Ectodermal cell (in vitro differentiated cells): Measurements from ENCODE around the gene FCN1.

Source experiments
- H3K27ac ChIP-seq: 2 replicates; pipeline ENCODE4 v1.7.0; 2013; ENCODE audit warnings: mild to moderate bottlenecking, low read depth, low read length; ENCODE audit not compliant: insufficient read depth, poor library complexity, severe bottlenecking
- H3K27me3 ChIP-seq: 2 replicates; pipeline ENCODE4 v1.7.0; 2013; ENCODE audit warnings: mild to moderate bottlenecking, low read length; ENCODE audit not compliant: insufficient read depth, control insufficient read depth, poor library complexity, severe bottlenecking
- H3K36me3 ChIP-seq: one replicate; pipeline ENCODE4 v1.7.0; 2013; ENCODE audit warnings: low read length; ENCODE audit not compliant: control insufficient read depth, insufficient read depth
- H3K4me1 ChIP-seq: one replicate; pipeline ENCODE4 v1.7.0; 2013; ENCODE audit warnings: low read length; ENCODE audit not compliant: control insufficient read depth, insufficient read depth
- H3K4me3 ChIP-seq: 2 replicates; pipeline ENCODE4 v1.7.0; 2013; ENCODE audit warnings: low read depth, low read length, control low read depth; ENCODE audit not compliant: insufficient read depth
- H3K9me3 ChIP-seq: 2 replicates; pipeline ENCODE4 v1.7.0; 2013; ENCODE audit warnings: mild to moderate bottlenecking, low read length, moderate library complexity; ENCODE audit not compliant: control insufficient read depth
- WGBS, 2 experiments: methylation state at CpG; one replicate each; pipeline ENCODE4 v1.1.7; 2013; ENCODE audit warnings: missing lambda C conversion rate in 2 of 2; 5-methylcytosine and 5-hydroxymethylcytosine counted together

FCN1 gene

DNA sequence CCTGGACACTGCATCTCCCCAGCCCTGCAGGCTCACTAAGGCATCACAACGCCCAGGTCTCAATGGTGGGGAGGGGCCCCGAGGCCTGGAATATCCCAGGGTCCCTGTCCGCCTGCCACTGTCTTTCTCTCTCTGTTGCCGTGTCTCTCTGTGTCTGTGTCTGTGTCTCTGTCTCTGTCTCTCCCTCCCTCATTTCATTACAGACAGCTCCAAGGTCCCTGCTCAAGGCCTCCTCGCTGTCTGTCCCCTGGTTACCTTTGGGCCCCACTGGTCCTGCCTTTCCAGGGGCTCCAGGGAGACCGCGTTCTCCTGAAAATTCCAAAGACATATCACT, 3.2 kb downstream of the FCN1 start:
- H3K9me3 ChIP-seq, result no peaks in the 10 kb centered on the region
- H3K36me3 ChIP-seq, result no peaks in the 10 kb centered on the region
- no peaks in the 10 kb centered on the region for H3K27me3 ChIP-seq
- WGBS, 2 experiments, result 72 to 77% methylated on average over 7 of the region's 7 CpGs
- no peak overlapping the region for H3K27ac ChIP-seq
- no peak overlapping the region for H3K4me3 ChIP-seq
- H3K4me1 ChIP-seq, result no peaks in the 10 kb centered on the region

DNA sequence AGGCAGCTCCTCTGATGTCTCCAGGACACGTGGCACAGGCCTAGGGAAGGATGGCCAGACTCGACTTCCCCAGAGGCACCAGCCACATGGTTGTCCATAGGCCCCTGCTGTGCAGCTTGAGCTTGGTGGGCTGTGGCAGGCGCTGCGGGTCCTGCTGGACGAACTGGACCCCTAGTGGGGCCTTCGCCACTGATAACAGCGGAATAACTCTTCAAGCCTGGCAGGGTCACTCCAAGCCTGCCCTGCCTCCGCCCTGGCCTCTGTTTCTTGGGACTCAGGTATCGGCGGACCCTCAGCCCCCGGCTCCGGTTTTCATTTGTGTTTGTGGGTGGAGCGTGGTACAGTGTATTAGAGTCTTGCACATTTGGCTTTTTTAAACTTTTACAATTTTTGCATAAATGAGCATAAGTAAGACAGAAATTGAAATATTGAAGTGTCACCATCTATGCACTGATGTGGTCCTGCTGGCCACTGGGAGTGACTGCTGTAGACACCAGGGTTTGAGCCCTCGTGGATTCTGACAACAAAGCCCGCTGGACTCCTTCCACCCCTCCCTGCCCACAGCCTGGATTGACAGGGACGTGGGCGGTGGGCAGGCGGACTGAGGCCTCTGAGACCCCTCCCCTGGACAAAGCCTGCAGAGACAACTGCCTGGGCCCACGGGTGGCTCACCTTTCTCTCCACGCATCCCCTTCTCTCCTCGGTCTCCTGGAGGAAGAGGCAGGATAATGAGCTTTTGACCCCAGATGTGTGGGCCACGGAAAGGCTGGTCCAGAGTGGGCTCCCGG, 3.8 kb downstream of the FCN1 start:
- Histone ChIP-seq H3K27ac (no peak overlapping the region), H3K36me3 (no peaks in the 10 kb centered on the region), H3K27me3 (no peaks in the 10 kb centered on the region), H3K4me1 (no peaks in the 10 kb centered on the region), H3K4me3 (no peak overlapping the region), H3K9me3 (no peaks in the 10 kb centered on the region)
- 88 to 91% methylated on average over 22 to 23 of the region's 23 CpGs for WGBS, 2 experiments

DNA sequence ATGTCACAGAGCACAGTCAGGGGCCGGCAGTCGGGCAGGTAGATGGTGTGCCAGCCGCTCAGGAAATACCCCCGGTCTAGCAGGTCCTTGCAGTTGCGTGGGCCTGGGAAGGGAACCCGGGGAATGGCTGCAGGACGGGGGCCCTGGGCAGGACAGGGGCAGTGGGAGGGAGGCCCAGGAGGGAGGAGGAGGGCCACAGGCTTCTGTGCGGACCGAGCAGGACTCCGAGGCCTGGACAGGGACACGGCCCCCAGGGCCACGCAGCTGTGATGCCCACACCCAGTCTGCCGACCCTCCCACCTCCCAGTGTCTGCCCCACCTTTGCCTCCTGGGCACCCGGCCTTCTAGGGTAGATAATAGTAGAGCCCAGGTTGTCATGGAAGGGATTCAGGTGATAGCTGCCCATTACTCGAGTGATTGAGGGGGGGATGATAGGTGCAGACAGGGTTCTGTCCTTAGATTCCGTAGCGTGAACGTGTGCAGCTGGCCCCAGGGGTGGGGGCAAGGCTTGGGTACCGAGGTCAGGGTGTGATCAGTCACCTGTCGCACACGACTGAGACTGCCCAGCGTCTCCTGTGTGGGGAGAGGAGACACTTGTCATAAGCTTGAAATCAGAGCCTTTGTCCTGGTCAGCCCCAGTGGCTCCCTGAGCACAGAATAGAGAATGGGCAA, 4.5 kb downstream of the FCN1 start:
- Histone ChIP-seq H3K4me3 (no peak overlapping the region), H3K27me3 (no peaks in the 10 kb centered on the region)
- WGBS, 2 experiments, result 94 to 95% methylated on average over 22 of the region's 22 CpGs

DNA sequence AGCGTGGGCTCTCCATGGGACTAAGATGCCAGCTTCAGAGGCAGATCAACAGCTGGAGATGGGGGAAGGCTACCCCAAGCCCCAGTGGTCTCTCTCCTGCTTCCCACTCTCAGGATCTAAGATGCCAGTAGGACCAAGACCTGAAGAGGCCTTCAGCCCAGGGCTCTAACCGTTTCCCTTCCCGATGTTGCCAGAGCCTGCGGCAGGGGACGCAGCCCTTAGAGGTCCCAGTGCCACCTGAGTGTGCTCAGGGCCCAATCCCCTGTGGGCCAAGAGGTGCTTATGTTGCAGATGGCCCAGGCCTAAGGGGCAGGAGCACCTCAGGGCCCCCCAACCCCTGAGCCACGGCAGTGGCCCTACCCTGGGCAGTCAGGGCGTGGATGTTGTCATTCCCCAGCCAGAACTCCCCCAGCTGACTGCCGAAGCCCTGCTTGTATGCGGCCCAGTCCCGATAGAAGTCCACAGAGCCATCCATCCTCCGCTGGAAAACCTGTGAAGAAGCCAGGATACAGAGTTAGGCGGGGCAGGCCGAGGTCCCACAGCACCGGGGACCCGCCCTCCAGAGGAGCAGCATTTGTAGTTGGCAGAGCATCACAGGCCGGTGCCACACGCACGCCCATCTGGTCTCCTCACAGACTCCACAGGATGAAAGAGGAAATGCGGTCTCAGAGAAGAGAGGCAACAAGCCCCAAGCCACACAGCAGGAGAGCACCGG, 5.4 kb downstream of the FCN1 start:
- Histone ChIP-seq H3K27me3 (no peaks in the 10 kb centered on the region), H3K9me3 (no peaks in the 10 kb centered on the region)
- 92 to 93% methylated on average over 20 of the region's 20 CpGs for WGBS, 2 experiments

More for the DNA sequence above, 4.5 kb downstream of the FCN1 start:
- Histone ChIP-seq H3K4me1 (no peaks in the 10 kb centered on the region), H3K36me3 (no peaks in the 10 kb centered on the region), H3K9me3 (no peaks in the 10 kb centered on the region), H3K27ac (no peak overlapping the region)

DNA sequence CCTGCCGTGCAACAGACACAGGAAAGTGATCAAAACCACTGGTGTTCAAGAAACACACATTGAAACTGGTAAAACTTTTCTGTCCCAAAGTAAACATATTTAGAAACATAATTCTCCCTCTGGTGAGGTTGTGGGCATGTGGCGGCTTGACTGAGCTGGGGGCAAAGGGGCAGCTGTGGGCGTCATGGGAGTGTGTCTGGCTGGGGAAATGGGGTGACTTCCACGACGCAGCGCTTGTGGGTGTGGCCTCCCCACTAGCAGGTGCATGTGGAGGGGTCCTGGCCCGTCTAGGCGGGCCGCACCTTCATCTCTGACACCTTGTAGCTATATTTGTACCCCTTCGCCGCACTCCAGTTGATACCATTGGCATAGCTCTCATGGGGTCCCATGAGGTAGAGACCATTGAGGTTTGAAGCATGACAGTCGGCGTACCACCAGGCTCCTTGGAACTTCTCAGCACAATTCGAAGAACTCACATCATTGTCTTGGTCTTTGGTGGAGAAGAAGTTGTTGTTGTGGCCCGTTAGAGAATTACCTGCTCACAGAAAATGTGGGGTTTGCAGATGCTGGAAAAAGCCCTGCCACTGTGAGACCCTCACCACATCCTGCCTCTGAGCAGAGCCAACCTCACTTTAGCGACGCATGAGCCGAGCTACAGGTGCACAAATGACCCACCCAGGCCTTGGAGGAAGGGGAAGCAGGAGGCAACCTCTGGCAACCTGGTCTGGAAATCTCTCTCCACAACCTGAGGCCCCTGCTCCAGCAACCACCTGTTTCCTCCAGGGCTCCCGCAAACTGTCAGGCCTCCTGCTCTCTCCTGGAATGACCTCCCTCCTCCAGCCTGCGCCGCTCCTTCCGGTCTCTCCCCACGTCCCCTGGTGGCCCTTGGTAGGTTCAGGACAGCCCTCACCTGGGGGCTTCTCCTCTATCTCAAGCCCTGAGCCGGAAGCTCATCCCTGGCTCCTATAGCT, 7.9 kb downstream of the FCN1 start:
- H3K27me3 ChIP-seq, result no peaks in the 10 kb centered on the region
- WGBS, 2 experiments, result 90 to 91% methylated on average over 24 of the region's 24 CpGs

More for the DNA sequence above, 5.4 kb downstream of the FCN1 start:
- Histone ChIP-seq H3K4me1 (no peaks in the 10 kb centered on the region), H3K27ac (no peak overlapping the region), H3K4me3 (no peak overlapping the region), H3K36me3 (no peaks in the 10 kb centered on the region)

DNA sequence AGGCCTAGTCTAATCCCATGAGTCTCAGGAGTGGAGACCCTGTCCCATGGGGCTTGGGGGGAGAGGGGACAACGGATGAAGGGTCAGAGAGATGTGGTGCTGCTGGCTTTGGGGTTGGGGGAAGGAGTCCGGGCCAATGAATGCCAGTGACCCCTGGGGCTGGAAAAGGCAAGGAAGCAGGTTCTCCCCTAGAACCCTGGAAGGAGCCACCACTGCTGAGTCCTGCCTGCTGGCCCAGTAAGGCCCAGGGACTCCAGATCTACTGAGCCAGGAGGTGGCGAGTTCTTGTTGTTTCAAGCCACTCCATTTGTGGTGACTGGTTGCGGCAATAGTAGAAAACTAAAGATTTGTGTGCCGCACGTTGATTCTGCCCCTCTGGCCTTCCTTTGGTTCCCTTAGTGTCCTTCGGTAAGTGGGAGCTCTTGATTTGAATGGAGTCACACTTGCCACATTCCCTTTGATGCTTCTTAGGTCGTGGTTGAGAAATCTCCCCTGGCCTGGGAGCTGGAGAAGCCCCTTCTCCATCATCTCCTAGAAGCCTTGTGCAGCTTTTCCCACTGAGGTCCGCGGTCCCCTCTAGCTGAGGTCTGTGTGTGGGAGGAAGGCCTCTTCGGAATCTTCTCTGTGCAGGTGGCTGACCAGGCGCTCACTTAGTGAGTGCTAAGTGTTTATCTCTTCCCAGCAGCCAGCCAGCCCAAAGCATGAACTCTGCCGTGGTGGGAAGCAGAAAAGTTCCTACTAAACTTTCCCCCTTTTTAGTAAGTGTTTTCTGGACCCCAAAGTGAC, 9.0 kb downstream of the FCN1 start:
- no peak overlapping the region for H3K27ac ChIP-seq
- H3K4me1 ChIP-seq, result no peaks in the 10 kb centered on the region
- WGBS, 2 experiments, result 94% methylated on average over 13 of the region's 13 CpGs
- no peaks in the 10 kb centered on the region for H3K27me3 ChIP-seq
- H3K4me3 ChIP-seq, result no peak overlapping the region
- H3K36me3 ChIP-seq, result no peaks in the 10 kb centered on the region
- no peaks in the 10 kb centered on the region for H3K9me3 ChIP-seq

More for the DNA sequence above, 7.9 kb downstream of the FCN1 start:
- Histone ChIP-seq H3K4me3 (no peak overlapping the region), H3K4me1 (no peaks in the 10 kb centered on the region), H3K36me3 (no peaks in the 10 kb centered on the region), H3K27ac (no peak overlapping the region), H3K9me3 (no peaks in the 10 kb centered on the region)

DNA sequence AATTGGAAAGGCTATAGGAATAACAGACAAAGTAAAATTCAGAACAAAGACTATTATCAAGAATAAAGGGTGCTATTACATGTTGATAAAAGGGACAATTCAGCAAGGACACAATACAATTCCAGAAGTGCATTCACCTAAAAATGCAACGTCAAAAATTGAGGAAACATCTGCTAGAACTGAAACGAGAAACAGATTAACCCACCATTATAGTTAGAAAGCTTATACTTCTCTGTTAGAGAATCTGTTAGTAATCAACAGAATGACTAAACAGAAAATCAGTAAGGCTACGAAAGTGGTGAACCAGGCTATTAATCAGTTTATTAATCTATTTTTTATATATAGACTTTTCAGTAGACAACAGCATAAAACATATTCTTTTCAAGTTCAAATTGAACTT, 14.8 kb downstream of the FCN1 start:
- Histone ChIP-seq H3K4me1 (no peaks in the 10 kb centered on the region), H3K9me3 (no peaks in the 10 kb centered on the region), H3K4me3 (no peak overlapping the region), H3K27me3 (no peaks in the 10 kb centered on the region), H3K27ac (no peak overlapping the region), H3K36me3 (no peaks in the 10 kb centered on the region)
- 93 to 100% methylated on average over 1 to 3 of the region's 3 CpGs for WGBS, 2 experiments

DNA sequence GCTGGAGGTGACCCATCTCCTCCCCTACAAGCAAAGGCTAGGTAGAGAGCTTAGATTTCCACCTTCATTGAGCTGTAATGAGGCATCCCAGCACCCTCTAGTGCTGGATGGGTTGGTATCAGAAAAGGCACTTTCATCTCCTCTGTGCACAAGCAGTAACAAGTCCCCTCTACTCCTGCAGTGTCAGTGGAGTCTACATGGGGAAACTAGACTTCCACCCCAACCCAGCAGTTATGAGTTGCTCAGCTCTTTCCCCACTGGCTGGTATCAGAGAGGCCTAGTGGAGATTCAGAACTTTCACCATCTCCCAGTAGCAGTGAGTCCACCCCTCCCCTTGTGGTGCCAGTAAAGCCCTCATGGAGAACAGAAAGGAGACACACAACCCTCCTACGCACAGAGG, 17.9 kb downstream of the FCN1 start:
- Histone ChIP-seq H3K36me3 (no peaks in the 10 kb centered on the region), H3K4me3 (no peak overlapping the region), H3K9me3 (peaks cover 1% of the 10 kb centered on the region), H3K4me1 (no peaks in the 10 kb centered on the region), H3K27me3 (no peaks in the 10 kb centered on the region), H3K27ac (no peak overlapping the region)
- 78 to 100% methylated on average over 1 of the region's 1 CpG for WGBS, 2 experiments

DNA sequence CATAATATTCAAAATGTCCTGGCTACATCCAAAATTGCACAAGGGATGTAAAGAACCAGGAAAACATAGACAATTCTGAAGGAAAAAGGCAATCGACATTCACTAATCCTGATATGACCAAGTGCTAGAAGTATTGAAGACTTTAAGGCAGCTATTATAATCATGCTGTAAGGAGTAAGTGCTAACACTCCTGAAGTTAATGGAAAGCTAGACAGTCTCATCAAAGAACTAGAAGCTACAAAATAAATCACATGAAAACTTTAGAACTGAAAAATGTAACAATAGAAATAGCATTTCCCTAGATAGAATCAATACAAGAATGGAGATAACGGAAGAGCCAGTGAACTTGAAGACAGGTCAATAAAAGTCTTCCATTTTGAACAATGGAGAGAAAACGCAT, 18.5 kb downstream of the FCN1 start:
- H3K27ac ChIP-seq, result no peak overlapping the region
- WGBS, 2 experiments, result 64 to 71% methylated on average over 2 to 3 of the region's 3 CpGs

More for the DNA sequence above, 18.5 kb downstream of the FCN1 start:
- Histone ChIP-seq H3K36me3 (no peaks in the 10 kb centered on the region), H3K27me3 (no peaks in the 10 kb centered on the region), H3K4me3 (no peak overlapping the region), H3K4me1 (no peaks in the 10 kb centered on the region), H3K9me3 (peaks cover 3% of the 10 kb centered on the region)
